IMR-90 (cell line): Measurements from ENCODE around the gene ZBP1. TPM values are rescaled to one million over a fixed set of nuclear protein-coding genes. Genes with fewer than 3 reads are reported as not detected.

Source experiments
- ATAC-seq: fragments of 200-7000 bp; cut with Tn5 transposase; 2 replicates; pipeline ENCODE4 v1.9.1; 2020; ENCODE audit warnings: low read depth, mild to moderate bottlenecking, moderate library complexity
- BruUV-seq: library from RNA; stranded (reverse); fragments of 400-500 nt; replicated peaks from 2 replicates; lab custom pipeline; 2021; lab: Mats Ljungman, UMichigan
- CTCF ChIA-PET: fragments of 300-600 bp; formaldehyde crosslinking; extraction: SDS; loops from one replicate; lab custom pipeline; 2021; ENCODE audit warnings: antibody characterized with exemption; lab: Yijun Ruan, JAX
- POLR2A ChIA-PET: fragments of 300-600 bp; sonication (Branson Sonifier 250); formaldehyde crosslinking; loops from one replicate; lab custom pipeline; 2022; ENCODE audit warnings: antibody characterized with exemption; ENCODE audit not compliant: unreplicated experiment; lab: Charles Lee
- DNase-seq: peaks from one replicate; pipeline ENCODE4 v3.0.0; 2013
- H2AFZ ChIP-seq: replicated peaks from 2 replicates; pipeline ENCODE3; 2013; ENCODE audit warnings: low read length, mild to moderate bottlenecking; ENCODE audit not compliant: poor library complexity
- H2AK5ac ChIP-seq: 2 replicates; pipeline ENCODE4 v1.6.1; 2013; ENCODE audit warnings: low read depth, low read length, inconsistent platforms
- H2AK9ac ChIP-seq: replicated peaks from 2 replicates; pipeline ENCODE3; 2013; ENCODE audit warnings: mild to moderate bottlenecking, low read depth, low read length, moderate library complexity; ENCODE audit not compliant: poor library complexity
- H2BK120ac ChIP-seq: 2 replicates; pipeline ENCODE4 v1.6.1; 2013; ENCODE audit warnings: low read depth, low read length, inconsistent platforms
- H2BK15ac ChIP-seq: 3 replicates; pipeline ENCODE4 v1.6.1; 2013; ENCODE audit warnings: low read depth, low read length, inconsistent platforms
- H2BK20ac ChIP-seq: 2 replicates; pipeline ENCODE4 v1.6.1; 2013; ENCODE audit warnings: low read depth, mild to moderate bottlenecking, inconsistent platforms, low read length, moderate library complexity
- H2BK5ac ChIP-seq: 2 replicates; pipeline ENCODE4 v1.6.1; 2013; ENCODE audit warnings: mild to moderate bottlenecking, low read depth, low read length, inconsistent platforms; ENCODE audit not compliant: poor library complexity, severe bottlenecking
- H3K14ac ChIP-seq: replicated peaks from 2 replicates; pipeline ENCODE4 v1.6.1; 2013; ENCODE audit warnings: low read depth, low read length, inconsistent platforms
- H3K18ac ChIP-seq: 2 replicates; pipeline ENCODE4 v1.6.1; 2013; ENCODE audit warnings: low read depth, low read length, control low read depth
- H3K23ac ChIP-seq: 2 replicates; pipeline ENCODE4 v1.6.1; 2013; ENCODE audit warnings: low read depth, low read length, inconsistent platforms
- H3K27ac ChIP-seq: 2 replicates; pipeline ENCODE4 v1.5.1; 2013; ENCODE audit warnings: mild to moderate bottlenecking, control low read depth, low read length; ENCODE audit not compliant: insufficient read depth
- H3K27me3 ChIP-seq: 2 replicates; pipeline ENCODE4 v1.6.1; 2013; ENCODE audit warnings: low read length; ENCODE audit not compliant: control insufficient read depth, insufficient read depth
- H3K36me3 ChIP-seq: 2 replicates; pipeline ENCODE4 v1.6.1; 2013; ENCODE audit warnings: low read length, mixed read lengths; ENCODE audit not compliant: control insufficient read depth, insufficient read depth
- H3K4ac ChIP-seq: 2 replicates; pipeline ENCODE4 v1.6.1; 2013; ENCODE audit warnings: low read depth, low read length, inconsistent platforms
- H3K4me1 ChIP-seq: 2 replicates; pipeline ENCODE4 v1.6.1; 2013; ENCODE audit warnings: low read length, mixed read lengths; ENCODE audit not compliant: control insufficient read depth, insufficient read depth
- H3K4me2 ChIP-seq: 2 replicates; pipeline ENCODE4 v1.6.1; 2013; ENCODE audit warnings: low read depth, mild to moderate bottlenecking, control low read depth, low read length, moderate library complexity
- H3K4me3 ChIP-seq: 2 replicates; pipeline ENCODE4 v1.5.1; 2013; ENCODE audit warnings: low read depth, mild to moderate bottlenecking, control low read depth, low read length, moderate library complexity; ENCODE audit not compliant: insufficient read depth
- H3K56ac ChIP-seq: 2 replicates; pipeline ENCODE4 v1.6.1; 2013; ENCODE audit warnings: low read length, inconsistent platforms; ENCODE audit not compliant: insufficient read depth; ENCODE audit errors: extremely low read depth
- H3K79me1 ChIP-seq, 2 experiments: 2 replicates each; pipeline ENCODE4 v1.6.1; 2013; ENCODE audit warnings: low read length in 2 of 2, inconsistent platforms in 1 of 2, low read depth in 1 of 2
- H3K9ac ChIP-seq: 2 replicates; pipeline ENCODE4 v1.6.1; 2013; ENCODE audit warnings: low read depth, low read length, control low read depth
- H3K9me1 ChIP-seq: 2 replicates; pipeline ENCODE4 v1.6.1; 2013; ENCODE audit warnings: low read length, inconsistent platforms; ENCODE audit not compliant: insufficient read depth
- H3K9me3 ChIP-seq: 2 replicates; pipeline ENCODE4 v1.6.1; 2013; ENCODE audit warnings: low read length; ENCODE audit not compliant: control insufficient read depth, insufficient read depth
- H4K20me1 ChIP-seq: 2 replicates; pipeline ENCODE4 v1.6.1; 2013; ENCODE audit warnings: low read length, inconsistent platforms; ENCODE audit not compliant: insufficient read depth
- H4K5ac ChIP-seq: 2 replicates; pipeline ENCODE4 v1.6.1; 2013; ENCODE audit warnings: mild to moderate bottlenecking, low read depth, low read length, control low read depth
- H4K8ac ChIP-seq, 2 experiments: 2 replicates each; pipeline ENCODE4 v1.6.1; 2013; ENCODE audit warnings: low read depth in 2 of 2, low read length in 2 of 2, control low read depth in 1 of 2, inconsistent platforms in 1 of 2
- H4K91ac ChIP-seq: 2 replicates; pipeline ENCODE4 v1.6.1; 2013; ENCODE audit warnings: low read depth, low read length, inconsistent platforms; ENCODE audit not compliant: insufficient read depth
- CTCF ChIP-seq: conservative IDR thresholded peaks from 2 replicates; pipeline ENCODE4 v1.5.1; 2012; ENCODE audit warnings: mild to moderate bottlenecking, low read depth, low read length, improper control_type of control experiment
- ELK1 ChIP-seq: fragments of 150-350 bp; IDR thresholded peaks from 2 replicates; pipeline ENCODE4 v1.6.1; 2016; ENCODE audit warnings: low read depth, mild to moderate bottlenecking, low read length, moderate library complexity, borderline replicate concordance
- FOS ChIP-seq: fragments of 150-350 bp; IDR thresholded peaks from 2 replicates; pipeline ENCODE4 v1.6.1; 2016; ENCODE audit warnings: low read depth, low read length
- MAZ ChIP-seq: IDR thresholded peaks from 2 replicates; pipeline ENCODE4 v1.6.1; 2012; ENCODE audit warnings: low read depth, mild to moderate bottlenecking, low read length, improper control_type of control experiment, moderate library complexity, borderline replicate concordance
- RCOR1 ChIP-seq: IDR thresholded peaks from 2 replicates; pipeline ENCODE4 v1.6.1; 2012; ENCODE audit warnings: mild to moderate bottlenecking, low read length, improper control_type of control experiment; ENCODE audit not compliant: insufficient replicate concordance
- RFX5 ChIP-seq: IDR thresholded peaks from 2 replicates; pipeline ENCODE4 v1.8.0; 2012; ENCODE audit warnings: low read depth, mild to moderate bottlenecking, low read length, moderate library complexity
- USF2 ChIP-seq: fragments of 150-350 bp; IDR thresholded peaks from 2 replicates; pipeline ENCODE4 v1.6.1; 2017; ENCODE audit warnings: mild to moderate bottlenecking, antibody characterized with exemption, low read length, low read depth
- WGBS, 2 experiments: methylation state at CpG; one replicate each; pipeline versions ENCODE4 v1.1.5 to v1.1.7; 2013; ENCODE audit warnings: missing lambda C conversion rate in 2 of 2; ENCODE audit not compliant: insufficient read length in 1 of 2; ENCODE audit errors: extremely low coverage in 2 of 2; 5-methylcytosine and 5-hydroxymethylcytosine counted together
- dilution Hi-C: fragments of 300-500 bp; cut with HindIII; formaldehyde crosslinking; loops from one replicate; pipeline ENCODE4 v1.14.3; 2018; ENCODE audit warnings: low sequenced_read_pairs; ENCODE audit not compliant: unreplicated experiment
- in situ Hi-C: fragments of 300-500 bp; cut with MboI; formaldehyde crosslinking; loops from 3 replicates; pipeline ENCODE4 v1.14.3; 2019; ENCODE audit warnings: low sequenced_read_pairs, inconsistent platforms, mixed read lengths
- intact Hi-C: fragments of 100-400 bp; cut with micrococcal nuclease; formaldehyde crosslinking; loops from 2 replicates; pipeline ENCODE4 v1.10.0; 2022
- polyA plus RNA-seq, 3 experiments: library from polyadenylated mRNA; depleted of rRNA; stranded (reverse); fragments of >200 nt; gene quantifications; 2 replicates each; pipeline ENCODE4 v1.2.3, GENCODE V29; 2012; ENCODE audit warnings: low replicate concordance in 1 of 3
- total RNA-seq: library from RNA; depleted of rRNA; stranded (reverse); fragments of >200 nt; gene quantifications from 2 replicates; pipeline ENCODE4 v1.2.3, GENCODE V29; 2012

ZBP1 gene
- total and polyA plus RNA-seq, 2 of the 4 experiments (the other 2 are of a cell fraction) = not detected

- Histone ChIP-seq H2BK15ac (no peak overlapping the region), H4K91ac (no peak overlapping the region), H3K79me1 (no peaks in the 10 kb centered on the region), H2BK120ac (no peak overlapping the region), H3K4ac (no peak overlapping the region), H3K27ac (no peak overlapping the region), H3K23ac (no peak overlapping the region), H3K56ac (no peak overlapping the region), H2BK5ac (no peak overlapping the region), H2AK5ac (no peak overlapping the region), H3K14ac (no peak overlapping the region), H2AFZ (no peak overlapping the region), H3K9me1 (no peaks in the 10 kb centered on the region), H4K5ac (no peak overlapping the region), H2AK9ac (no peak overlapping the region), H4K20me1 (no peaks in the 10 kb centered on the region; the same call in 1 of the 2 replicates), H4K8ac (no peak overlapping the region), H3K4me3 (no peak overlapping the region), H3K18ac (no peak overlapping the region), H3K9ac (no peak overlapping the region), H3K9me3 (no peaks in the 10 kb centered on the region), H3K4me1 (no peaks in the 10 kb centered on the region), H3K27me3 (peaks cover 11% of the 10 kb centered on the region; the same call in 1 of the 2 replicates), H3K36me3 (no peaks in the 10 kb centered on the region), H2BK20ac (no peak overlapping the region), H3K4me2 (no peak overlapping the region)
- no CpG with 5 or more reads among the region's 10 CpGs for WGBS, 2 experiments
- BruUV-seq = no TSS peak
- dilution Hi-C loops (no loop called here), intact Hi-C loops (no loop called here), in situ Hi-C loops (loop anchor here (10.0 kb wide), 1 partner anchor 213 kb away; no protein-coding TSS in a partner anchor)
- ATAC-seq = no peak
- DNase-seq = no peak
- TF ChIP-seq RFX5 (no peak), FOS (no peak), RCOR1 (no peak), ELK1 (no peak), USF2 (no peak), MAZ (no peak), CTCF (no peak)
- ChIA-PET POLR2A (no interaction called here), CTCF (no interaction called here)
Measured at GRCh38 chr20:57598060-57598459, 22.2 kb downstream of the ZBP1 start.
